Right ventricle myocardium inferior (tissue), 1 donor: ENCODE measurements around the gene MYDGF. TPM values are rescaled to one million over a fixed set of nuclear protein-coding genes. Genes with fewer than 3 reads are reported as not detected.

ENCODE experiments used
- ATAC-seq: fragments of 200-7000 bp; cut with Tn5 transposase; one replicate; pipeline ENCODE4 v1.9.1; 2020; ENCODE audit warnings: mild to moderate bottlenecking, moderate library complexity
- DNase-seq: peaks from one replicate; pipeline ENCODE4 v3.0.0; 2021; ENCODE audit errors: missing footprints
- intact Hi-C: fragments of 100-400 bp; cut with DNase I; formaldehyde crosslinking; loops from one replicate; pipeline ENCODE4 v1.11.0; 2022
- total RNA-seq: library from RNA; stranded (reverse); fragmentation: NEBNext Ultra II Directional; extraction: Animal tissue kit (Norgen Biotek cat#: 25700); gene quantifications from one replicate; pipeline ENCODE4 v1.2.1, GENCODE V29; 2021
- donor health status: DM: no; HTN: yes; CAD: no; lungs with severe emphysema.

Gene MYDGF
- total RNA-seq, 1 donor from 2014 or later = 29.8 TPM

DNA sequence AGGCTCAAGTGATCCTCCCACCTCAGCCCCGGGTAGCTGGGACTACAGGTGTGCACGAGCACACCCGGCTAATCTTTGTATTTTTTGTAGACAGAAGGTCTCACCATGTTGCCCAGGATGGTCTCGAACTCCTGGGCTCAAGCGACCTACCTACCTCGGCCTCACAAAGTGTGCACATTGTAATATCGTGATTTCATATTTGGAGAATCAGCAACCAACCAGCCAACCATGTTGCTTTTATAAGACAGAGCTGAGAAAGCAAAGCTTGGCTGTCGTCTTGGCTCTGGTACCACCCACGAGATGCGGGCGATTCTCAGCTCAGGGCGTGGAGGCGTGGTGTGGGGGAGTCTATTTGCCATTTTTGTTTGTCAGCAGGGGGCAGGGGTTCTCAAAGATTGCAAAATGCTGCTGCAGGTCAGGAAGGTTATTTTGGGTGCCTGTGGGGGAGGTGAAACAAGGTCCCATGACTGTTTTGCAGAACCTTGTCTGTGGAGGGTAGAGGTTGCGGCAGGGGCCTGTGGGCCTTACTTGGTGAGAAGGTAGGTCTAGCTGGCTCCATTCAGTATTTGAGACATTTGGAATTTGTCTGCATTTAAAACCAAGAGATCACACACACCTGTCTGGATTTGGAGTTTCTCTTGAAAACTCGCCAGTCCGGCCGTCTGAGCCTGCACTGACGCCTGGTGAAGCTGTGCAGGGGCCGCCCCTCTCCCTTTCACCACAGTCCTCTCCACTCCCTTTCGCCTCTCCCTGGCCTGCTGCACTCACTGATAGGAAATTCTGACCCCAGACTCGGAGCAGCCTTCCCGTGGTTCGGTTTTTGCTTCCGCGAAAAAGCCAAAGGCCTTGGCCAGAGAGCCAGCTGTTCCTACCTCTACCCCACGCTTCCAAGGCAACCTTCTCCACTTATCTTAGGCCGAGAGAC is 15.4 kb downstream of the MYDGF start:
- ATAC-seq (peak; percentile 43), DNase-seq (peak; percentile 56)
- intact Hi-C loops = no loop called here

DNA sequence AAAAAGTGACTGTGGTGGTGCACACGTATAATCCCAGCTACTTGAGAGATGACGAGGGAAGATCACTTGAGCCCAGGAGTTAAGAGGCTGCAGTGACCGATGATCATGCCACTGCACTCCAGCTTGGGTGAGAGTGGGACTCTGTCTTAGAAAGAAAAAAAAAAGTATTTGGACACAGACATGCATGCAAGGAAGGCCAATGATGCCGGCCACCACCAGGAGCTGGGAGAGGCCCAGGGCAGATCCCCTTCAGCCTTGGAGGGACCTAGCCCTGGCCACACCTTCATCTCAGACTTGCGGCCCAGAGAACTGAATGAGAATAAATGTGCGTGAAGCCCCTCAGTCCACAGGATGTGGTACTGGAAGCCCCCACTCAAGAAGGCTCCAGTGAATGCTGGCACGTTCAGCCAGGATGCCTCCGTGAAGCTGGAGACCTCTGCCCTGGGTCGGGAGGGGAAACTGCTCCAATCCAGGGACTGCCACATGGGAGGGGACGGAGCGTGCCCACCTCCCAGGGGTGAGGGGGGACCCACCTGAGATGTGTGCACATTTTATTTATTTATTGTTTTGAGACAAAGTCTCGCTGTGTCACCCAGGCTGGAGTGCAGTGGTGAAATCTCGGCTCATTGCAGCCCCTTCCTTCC is 16.2 kb downstream of the MYDGF start:
- peak; percentile 64 for DNase-seq
- ATAC-seq = no peak
- intact Hi-C loops = no loop called here

DNA sequence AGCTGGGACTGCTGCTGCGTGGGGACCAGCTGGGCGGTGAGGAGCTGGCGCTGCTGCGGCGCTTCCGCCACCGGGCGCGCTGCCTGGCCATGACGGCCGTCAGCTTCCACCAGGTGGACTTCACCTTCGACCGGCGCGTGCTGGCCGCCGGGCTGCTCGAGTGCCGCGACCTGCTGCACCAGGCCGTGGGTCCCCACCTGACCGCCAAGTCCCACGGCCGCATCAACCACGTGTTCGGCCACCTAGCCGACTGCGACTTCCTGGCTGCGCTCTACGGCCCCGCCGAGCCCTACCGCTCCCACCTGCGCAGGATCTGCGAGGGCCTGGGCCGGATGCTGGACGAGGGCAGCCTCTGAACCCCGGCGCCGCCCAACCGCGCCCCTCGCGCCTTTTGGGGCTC is 18.1 kb downstream of the MYDGF start:
- intact Hi-C loops = no loop called here
- ATAC-seq (no peak), DNase-seq (peak; percentile 47)

DNA sequence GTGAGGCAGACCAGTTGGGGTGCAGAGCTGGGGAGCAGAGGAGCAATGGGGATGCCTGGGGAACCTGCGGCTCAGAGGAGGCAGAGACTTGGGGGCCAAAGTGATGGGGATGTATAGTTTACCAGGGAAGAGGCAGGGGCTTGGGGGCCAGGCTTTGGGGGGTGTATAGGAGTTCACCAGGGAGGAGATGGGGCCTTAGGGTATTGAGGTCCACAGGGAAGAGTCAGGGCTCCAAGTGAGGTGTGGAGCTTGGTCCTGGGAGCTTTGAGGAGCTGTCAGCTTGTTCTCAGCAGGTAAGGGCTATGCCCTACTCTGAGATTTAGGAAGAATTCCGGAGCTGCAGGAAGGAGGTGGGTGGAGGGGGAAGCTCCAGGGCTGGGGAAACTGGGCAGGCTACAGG is 20.0 kb downstream of the MYDGF start:
- DNase-seq (peak; percentile 7), ATAC-seq (no peak)
- intact Hi-C loops = no loop called here

DNA sequence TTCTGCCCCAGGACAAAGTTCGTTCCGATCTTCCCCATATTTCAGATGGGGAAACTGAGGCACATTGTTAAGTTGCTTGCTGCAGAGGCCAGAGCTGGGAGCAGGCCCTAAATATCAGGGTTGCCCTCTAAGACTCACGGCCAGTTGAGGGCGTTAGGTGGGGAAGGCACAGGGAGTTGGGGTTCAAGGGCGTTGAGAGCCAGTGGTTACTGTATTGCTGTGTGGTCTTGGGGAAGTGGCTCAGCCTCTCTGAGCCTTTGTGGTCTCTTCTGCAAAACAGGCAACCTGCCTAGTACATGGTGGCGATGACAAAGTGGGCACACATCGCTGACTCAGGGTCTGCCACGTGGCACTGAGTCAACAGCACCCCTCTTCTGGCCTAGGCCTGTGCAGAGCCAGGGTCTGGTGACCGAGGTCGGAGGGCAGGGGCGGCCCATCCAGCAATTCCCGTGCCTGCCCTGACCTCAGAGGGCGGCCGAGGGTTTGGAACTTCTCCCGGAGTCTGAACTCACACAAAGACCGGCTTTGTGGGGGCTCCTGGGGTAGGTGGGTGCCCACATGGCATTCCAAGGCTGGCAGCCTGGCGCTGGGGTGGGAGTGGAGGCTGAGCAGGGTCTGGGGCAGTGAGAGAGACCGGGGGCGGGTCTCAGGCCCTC is 20.6 kb downstream of the MYDGF start:
- peak; percentile 37 for DNase-seq
- ATAC-seq = no peak
- intact Hi-C loops = loop anchor here (5.0 kb wide), 1 partner anchor 73 kb away; the partner anchor contains the start of gene DPP9

DNA sequence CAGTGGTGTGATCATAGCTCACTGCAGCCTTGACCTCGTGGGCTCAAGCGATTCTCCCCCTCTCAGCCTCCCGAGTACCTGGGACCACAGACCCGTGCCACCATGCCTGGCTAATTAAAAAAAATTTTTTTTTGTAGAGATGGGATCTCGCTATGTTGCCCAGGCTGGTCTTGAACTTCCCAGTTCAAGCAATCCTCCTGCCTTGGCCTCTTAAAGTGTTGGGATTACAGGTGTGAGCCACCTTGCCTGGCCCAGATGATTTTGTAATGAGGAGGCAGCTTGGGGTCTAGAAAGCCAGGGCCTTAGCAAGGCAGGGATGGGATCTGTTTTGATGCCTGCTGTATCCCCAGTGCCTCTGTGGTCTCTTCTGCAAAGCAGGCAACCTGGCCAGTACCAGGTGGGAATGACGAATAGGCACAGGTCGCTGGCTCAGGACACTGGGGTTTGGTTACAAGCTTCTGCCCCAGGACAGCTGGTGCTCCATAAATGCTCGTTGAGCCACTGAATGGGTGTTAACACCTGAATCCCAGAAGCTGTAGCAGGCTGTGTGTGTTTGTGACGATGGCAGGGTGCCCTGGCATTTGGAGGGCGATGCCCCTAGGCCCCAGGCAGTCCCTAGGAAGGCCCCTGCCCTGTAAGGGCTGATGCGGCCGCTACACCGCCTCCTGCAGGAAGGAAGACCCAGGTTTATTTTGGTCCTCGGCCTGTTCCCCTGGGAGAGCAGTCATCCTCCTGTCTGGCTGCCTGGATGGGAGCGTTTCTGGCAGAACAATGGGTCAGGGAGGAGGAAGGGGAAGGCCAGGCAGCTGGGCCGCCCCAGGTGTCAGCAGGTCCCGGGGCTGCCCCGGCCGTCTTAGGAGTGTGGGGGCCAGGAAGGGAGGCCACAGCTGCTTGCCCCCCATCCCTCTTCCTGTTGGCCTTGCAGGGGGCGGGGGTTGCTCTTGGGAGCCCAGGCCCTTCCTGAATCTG is 22.2 kb downstream of the MYDGF start:
- intact Hi-C loops = loop anchor here (5.0 kb wide), 1 partner anchor 74 kb away; the partner anchor contains the start of gene DPP9
- ATAC-seq = peak; percentile 71
- peak; percentile 74 for DNase-seq

DNA sequence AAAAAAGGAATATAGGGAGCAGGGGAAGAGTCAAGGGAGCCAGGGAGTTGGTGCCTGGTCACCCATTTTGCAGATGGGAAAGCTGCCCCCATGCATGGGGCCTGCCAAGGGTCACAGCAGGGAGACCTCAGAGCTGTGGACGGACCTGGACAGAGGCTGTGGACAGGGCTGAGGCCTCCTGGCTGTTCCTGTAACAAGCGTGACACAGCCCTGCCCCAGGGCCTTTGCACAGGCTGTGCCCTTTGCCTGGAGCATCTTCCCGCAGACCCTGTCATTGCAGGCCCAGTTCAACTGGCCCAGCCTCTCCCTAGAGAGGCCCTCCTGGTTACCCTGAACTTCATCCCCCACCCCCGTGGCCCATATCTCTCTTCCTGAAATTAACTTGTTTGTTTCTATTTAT is 24.4 kb downstream of the MYDGF start:
- intact Hi-C loops = loop anchor here (5.0 kb wide), 1 partner anchor 77 kb away; the partner anchor contains the start of gene DPP9
- no peak for ATAC-seq
- peak; percentile 5 for DNase-seq

DNA sequence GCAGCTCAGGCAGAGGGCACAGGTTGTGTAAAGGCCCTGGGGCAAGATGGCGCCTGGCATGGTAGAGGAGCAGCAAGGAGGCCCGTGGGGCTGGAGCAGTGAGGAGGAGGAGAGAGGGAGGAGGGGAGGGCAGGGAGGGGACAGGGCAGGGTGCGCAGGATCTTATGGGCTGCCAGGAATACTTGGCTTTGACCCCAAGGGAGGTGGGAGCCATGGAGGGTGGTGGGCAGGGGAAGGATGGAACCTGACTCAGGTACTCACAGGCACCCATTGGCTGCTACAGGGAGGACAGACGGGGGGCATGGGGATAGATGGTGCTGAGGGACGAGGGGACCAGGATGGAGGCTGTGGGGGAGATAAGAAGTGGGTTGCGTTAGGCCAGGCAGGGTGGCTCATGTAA is 27.5 kb downstream of the MYDGF start:
- DNase-seq (no peak), ATAC-seq (no peak)
- intact Hi-C loops = no loop called here

DNA sequence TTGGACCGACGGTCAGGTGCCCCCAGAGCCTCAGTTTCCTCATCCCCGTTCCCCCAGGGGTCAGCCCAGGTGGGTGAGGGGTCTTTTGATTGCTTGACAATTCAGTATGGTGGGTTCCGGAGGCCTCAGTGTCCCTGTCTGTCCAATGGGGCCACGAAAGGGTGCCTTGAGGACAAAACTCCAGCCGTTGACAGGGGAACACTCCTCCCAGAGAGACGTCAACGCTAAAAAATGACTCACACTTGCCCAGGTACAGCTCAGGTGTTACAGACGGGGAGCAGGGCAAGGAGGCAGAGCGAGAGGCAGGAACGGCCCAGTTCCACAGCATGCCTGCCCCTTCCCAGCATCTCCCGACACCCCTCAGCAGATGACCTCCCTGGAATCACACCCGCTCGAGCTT is 29.0 kb downstream of the MYDGF start:
- intact Hi-C loops = no loop called here
- no peak for ATAC-seq

DNA sequence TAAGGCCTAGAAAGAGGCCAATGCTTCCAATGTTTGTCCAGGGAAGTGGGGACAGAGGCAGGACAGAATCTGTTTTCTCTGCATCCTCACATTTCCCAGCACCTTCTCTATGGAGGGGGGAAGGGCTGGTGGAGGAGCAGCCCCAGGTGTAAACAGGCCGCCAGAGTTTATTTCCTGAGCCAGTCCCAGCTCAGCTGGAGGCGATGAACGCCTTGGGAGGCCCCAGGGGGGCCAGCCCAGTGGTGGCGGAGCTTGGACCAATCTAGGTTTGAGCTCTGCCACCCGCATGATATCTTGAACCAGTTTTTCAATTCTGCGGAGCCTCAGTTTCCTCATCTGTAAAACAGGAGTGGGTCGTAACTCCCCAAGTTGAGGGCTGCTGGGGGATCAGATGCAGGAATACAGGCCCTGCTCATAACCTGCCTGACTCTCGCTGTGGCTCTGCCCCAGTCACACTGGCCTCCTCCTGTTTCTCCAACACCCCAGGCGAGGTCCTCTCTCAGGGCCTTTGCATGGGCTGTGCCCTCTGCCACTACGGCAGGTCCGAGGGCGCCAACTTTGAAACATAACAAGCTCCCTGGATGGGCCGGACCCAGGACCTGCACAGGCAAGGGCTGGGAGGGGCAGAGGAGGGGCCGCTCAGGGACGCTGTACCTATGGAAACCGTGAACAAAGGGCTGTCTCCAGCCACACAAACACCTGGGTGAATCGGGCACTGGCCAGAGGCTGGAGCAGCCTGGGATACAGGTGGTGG is 29.7 kb downstream of the MYDGF start:
- intact Hi-C loops = no loop called here
- ATAC-seq (no peak), DNase-seq (no peak)

More for the DNA sequence above, 29.0 kb downstream of the MYDGF start:
- no peak for DNase-seq

DNA sequence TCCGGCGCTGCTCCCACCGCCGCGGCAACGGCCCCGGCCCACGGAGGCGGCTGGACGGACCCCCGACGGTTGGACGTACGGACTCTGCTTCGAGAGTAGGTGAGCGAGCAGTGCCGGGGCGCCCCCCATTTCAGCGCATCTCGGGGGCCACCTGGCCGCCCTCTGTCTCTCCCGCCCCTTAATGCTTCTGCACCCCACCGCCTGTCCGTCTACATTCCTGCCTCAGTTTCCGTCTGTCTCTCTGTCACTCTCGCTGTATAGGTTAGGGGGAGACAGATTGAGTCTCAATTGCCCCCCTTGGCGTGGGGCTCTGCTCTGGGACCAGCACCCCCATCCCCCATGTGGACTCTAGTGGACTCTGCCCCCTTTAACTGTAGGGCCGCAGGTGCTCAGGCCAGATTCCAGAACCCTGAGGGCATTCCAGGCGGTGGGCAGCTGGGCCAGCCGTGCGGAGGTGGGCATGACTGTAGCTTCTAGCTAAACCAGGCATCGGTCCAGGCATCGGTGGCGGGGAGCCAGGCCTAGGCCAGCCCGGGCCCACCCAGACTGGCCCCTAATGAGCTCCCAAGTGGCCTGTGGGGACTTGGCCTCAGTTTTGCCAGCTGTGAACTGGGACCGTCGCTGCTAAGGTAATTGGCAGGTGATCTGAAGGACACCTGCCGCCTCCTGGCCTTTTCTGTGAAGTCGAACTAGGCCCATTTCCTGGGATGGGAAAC is 30.5 kb downstream of the MYDGF start:
- no peak for DNase-seq
- intact Hi-C loops = no loop called here
- no peak for ATAC-seq

DNA sequence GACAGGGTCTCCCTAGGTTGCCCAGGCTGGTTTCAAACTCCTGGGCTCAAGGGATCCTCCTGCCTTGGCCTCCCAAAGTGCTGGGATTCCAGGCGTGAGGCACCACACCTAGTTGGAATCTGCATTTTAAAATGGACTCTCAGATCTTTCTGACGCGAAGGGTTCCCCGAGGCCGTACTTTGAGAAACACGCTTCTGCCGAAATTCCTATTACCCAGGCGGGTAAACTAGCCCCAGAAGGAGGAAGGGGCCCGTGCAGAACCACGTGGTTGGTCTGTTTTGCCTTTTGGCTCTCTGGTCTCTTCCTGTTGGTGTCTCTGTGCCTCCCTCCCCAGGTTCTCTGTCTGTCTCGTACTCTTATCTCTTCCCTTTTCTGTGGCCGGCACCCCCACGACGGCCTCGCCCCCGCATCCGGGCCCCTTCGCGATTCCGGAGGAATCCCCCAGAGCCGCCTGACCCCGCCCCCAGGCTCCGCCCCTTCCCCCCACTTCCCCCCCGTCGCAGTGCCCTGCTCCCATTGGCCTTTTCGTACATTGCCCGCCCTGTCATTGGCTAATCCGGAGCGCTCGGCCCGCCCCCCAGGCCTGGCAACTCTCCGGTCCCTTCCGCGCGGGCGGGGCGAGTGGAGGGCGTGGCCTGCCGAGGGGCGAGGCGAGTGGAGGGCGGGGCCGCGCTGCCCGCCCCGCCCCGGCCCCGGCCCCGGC is 31.2 kb downstream of the MYDGF start, which contains the start of gene TNFAIP8L1:
Gene TNFAIP8L1, plus strand, starts transcription at position 689 of the 703 bp plus-strand sequence. CDS start 12,354 bp downstream, outside the sequence.
- peak; percentile 98 for DNase-seq
- ATAC-seq = peak; percentile 96
- intact Hi-C loops = no loop called here

DNA sequence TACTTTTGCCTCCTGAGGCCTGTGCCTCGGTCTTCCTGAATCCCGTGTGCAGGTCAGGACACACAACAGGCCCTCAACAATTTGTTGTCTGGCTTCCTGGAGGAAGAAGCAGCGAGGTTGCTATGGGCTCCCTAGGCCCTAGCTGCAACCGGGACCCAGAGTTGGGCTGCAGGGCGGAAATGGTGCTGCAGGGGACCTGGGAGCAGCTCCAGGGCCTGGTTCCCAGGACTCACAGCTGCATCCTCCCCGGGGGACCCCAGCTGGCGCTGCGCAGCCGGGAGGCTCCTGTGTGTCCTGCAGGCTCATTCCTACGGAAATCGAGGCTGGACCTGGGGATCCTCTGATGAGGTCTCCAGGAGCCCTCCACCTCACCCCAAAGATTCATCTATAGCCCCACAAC is 31.8 kb downstream of the MYDGF start:
- ATAC-seq (peak; percentile 15), DNase-seq (peak; percentile 79)
- intact Hi-C loops = no loop called here

DNA sequence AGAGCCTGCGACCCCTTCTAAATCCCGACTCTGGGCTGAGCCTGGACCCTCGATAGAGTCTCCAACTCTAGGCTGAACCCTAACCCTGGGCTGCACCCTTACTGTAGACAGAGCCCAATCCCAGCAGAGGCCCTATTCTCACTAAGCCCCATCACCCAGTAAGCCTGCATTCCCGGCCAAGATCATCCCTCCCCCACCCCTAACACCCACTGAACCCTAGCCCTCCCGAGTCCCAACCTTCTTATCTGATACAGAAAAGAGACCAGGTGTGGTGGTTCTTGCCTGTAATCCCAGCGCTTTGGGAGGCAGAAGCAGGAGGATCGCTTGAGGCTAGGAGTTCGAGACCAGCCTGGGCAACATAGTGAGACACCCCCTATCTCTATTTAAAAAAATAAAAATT is 33.4 kb downstream of the MYDGF start:
- ATAC-seq = no peak
- intact Hi-C loops = loop anchor here (1.0 kb wide), 1 partner anchor 60 kb away; no protein-coding TSS in a partner anchor
- DNase-seq = no peak

DNA sequence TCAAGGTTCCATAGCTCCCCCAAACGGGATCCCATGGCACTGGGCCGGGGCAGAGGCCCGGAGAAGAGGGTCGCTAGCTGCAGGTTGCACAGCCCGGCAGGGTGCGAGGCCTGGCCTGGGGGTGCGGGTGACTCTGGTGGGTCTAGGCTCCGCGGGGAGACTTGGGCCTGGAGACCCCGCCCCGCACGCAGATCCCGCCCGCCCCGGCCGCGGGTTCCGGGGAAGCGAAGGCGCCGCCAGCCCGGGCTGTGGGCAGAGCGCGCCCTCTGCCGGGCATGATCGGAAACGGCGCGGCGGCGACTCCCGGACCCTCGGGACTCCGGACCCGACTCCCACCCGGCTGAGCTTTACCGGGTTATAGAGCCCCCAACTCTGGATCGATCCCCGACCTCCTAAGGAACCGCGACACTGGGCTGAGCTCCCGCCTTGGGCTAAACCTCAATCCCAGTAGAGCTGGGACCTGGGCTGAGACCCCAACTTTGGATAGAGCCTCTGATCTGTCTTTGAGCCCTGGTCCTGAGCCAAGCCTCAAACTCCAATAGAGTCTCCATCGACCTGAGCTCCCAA is 33.9 kb downstream of the MYDGF start:
- peak; percentile 87 for DNase-seq
- intact Hi-C loops = loop anchor here (1.0 kb wide), 1 partner anchor 60 kb away; no protein-coding TSS in a partner anchor
- peak; percentile 27 for ATAC-seq

DNA sequence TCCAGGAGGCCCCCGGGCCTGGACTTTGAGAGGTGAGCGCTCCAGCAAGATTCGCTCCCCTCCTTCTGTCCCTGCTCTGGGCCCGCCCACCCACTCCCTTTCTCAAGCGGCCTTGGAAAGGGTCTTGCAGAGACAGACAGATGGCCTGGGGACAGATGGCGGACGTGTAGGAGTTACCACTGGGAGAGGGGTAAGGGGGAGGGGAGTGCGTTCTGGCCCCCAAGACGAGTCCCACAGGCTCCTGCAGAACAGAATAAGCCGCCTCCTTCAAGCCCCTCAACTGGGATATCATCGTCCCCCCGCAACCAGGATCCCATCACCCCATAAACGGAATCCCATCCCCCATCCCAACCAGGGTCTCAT is 34.4 kb downstream of the MYDGF start:
- DNase-seq = no peak
- no peak for ATAC-seq
- intact Hi-C loops = loop anchor here (1.0 kb wide), 1 partner anchor 59 kb away; no protein-coding TSS in a partner anchor
